Measurements from ENCODE around the gene UNC50.

DNA sequence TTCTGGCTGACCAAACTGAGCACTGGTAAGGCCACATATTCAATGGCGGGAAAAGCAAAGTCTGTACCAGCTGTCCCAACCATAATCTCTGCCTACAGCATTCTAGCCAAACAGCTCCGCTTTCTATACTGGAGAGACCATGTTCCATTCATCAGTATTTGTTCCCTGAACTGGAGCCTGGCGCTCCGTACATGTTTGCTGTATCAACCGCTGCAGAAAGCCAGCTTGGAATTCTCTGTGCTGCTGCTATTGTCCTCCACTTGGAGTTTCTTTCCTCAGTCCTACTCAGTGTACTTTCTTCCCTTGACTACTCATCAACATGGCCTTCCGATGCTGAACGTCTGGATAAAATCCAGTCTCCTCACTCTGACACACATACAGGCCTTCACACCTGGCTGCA is 2.0 kb upstream of the UNC50 start:
- TF ChIP-seq, protein P1, sequence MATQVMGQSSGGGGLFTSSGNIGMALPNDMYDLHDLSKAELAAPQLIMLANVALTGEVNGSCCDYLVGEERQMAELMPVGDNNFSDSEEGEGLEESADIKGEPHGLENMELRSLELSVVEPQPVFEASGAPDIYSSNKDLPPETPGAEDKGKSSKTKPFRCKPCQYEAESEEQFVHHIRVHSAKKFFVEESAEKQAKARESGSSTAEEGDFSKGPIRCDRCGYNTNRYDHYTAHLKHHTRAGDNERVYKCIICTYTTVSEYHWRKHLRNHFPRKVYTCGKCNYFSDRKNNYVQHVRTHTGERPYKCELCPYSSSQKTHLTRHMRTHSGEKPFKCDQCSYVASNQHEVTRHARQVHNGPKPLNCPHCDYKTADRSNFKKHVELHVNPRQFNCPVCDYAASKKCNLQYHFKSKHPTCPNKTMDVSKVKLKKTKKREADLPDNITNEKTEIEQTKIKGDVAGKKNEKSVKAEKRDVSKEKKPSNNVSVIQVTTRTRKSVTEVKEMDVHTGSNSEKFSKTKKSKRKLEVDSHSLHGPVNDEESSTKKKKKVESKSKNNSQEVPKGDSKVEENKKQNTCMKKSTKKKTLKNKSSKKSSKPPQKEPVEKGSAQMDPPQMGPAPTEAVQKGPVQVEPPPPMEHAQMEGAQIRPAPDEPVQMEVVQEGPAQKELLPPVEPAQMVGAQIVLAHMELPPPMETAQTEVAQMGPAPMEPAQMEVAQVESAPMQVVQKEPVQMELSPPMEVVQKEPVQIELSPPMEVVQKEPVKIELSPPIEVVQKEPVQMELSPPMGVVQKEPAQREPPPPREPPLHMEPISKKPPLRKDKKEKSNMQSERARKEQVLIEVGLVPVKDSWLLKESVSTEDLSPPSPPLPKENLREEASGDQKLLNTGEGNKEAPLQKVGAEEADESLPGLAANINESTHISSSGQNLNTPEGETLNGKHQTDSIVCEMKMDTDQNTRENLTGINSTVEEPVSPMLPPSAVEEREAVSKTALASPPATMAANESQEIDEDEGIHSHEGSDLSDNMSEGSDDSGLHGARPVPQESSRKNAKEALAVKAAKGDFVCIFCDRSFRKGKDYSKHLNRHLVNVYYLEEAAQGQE (IDR thresholded peaks at IDR 0.05; ENCODE audit: unreplicated experiment): no peak
- TF ChIP-seq EZH2 (IDR thresholded peaks at IDR 0.05; ENCODE audit: low read depth, unreplicated experiment) (no peak), EZH2phosphoT487 (IDR thresholded peaks at IDR 0.05; ENCODE audit: unreplicated experiment) (no peak), POLR2AphosphoS5 (IDR thresholded peaks at IDR 0.05; ENCODE audit: low read depth) (no peak), STAT1 (IDR thresholded peaks at IDR 0.05; ENCODE audit: unreplicated experiment) (no peak)
- TF ChIP-seq, protein P2, sequence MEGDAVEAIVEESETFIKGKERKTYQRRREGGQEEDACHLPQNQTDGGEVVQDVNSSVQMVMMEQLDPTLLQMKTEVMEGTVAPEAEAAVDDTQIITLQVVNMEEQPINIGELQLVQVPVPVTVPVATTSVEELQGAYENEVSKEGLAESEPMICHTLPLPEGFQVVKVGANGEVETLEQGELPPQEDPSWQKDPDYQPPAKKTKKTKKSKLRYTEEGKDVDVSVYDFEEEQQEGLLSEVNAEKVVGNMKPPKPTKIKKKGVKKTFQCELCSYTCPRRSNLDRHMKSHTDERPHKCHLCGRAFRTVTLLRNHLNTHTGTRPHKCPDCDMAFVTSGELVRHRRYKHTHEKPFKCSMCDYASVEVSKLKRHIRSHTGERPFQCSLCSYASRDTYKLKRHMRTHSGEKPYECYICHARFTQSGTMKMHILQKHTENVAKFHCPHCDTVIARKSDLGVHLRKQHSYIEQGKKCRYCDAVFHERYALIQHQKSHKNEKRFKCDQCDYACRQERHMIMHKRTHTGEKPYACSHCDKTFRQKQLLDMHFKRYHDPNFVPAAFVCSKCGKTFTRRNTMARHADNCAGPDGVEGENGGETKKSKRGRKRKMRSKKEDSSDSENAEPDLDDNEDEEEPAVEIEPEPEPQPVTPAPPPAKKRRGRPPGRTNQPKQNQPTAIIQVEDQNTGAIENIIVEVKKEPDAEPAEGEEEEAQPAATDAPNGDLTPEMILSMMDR (conservative IDR thresholded peaks at IDR 0.05; ENCODE audit: low read depth in 2 of 2): no peak

Measured in GM23338 (cell line).